Keratinocyte (primary cell): Measurements from ENCODE around the gene PI4KA. TPM values are rescaled to one million over a fixed set of nuclear protein-coding genes. Genes with fewer than 3 reads are reported as not detected.

Experiments
- DNase-seq: peaks from one replicate; pipeline ENCODE4 v3.0.0-alpha.2; 2011; ENCODE audit warnings: low read depth, missing footprints, low spot score
- FAIRE-seq: peaks from 2 replicates; lab custom pipeline; 2011; peaks lifted over from hg19 to GRCh38; lab: Jason Lieb, UNC
- H2AFZ ChIP-seq: 2 replicates; pipeline ENCODE4 v1.6.0; 2012; ENCODE audit warnings: low read length, control low read depth, inconsistent platforms; ENCODE audit not compliant: control insufficient read depth
- H3K27ac ChIP-seq: 2 replicates; pipeline ENCODE4 v1.5.1; 2011; ENCODE audit warnings: low read length; ENCODE audit not compliant: control insufficient read depth, insufficient read depth
- H3K27me3 ChIP-seq: 3 replicates; pipeline ENCODE4 v1.6.0; 2011; ENCODE audit warnings: low read length; ENCODE audit not compliant: control insufficient read depth, insufficient read depth; ENCODE audit errors: extremely low read depth
- H3K36me3 ChIP-seq, 2 experiments: 2 replicates in 1 of 2; 3 replicates in 1 of 2; pipeline ENCODE4 v1.5.1; 2011; ENCODE audit warnings: low read length in 2 of 2, mild to moderate bottlenecking in 1 of 2; ENCODE audit not compliant: control insufficient read depth in 2 of 2, insufficient read depth in 2 of 2; ENCODE audit errors: extremely low read depth in 1 of 2
- H3K4me1 ChIP-seq: 3 replicates; pipeline ENCODE4 v1.5.1; 2011; ENCODE audit warnings: low read length; ENCODE audit not compliant: control insufficient read depth, insufficient read depth; ENCODE audit errors: extremely low read depth
- H3K4me2 ChIP-seq: 3 replicates; pipeline ENCODE4 v1.6.0; 2011; ENCODE audit warnings: low read depth, low read length; ENCODE audit not compliant: control insufficient read depth, insufficient read depth; ENCODE audit errors: extremely low read depth
- H3K4me3 ChIP-seq, 3 experiments: fragments of 200-600 bp in 1 of 3; sonication (generic) in 1 of 3; 2 replicates in 2 of 3; 3 replicates in 1 of 3; pipeline ENCODE4 v1.5.1; 2011 to 2016; ENCODE audit warnings: low read length in 3 of 3, mild to moderate bottlenecking in 3 of 3, control low read depth in 2 of 3, inconsistent platforms in 1 of 3, low read depth in 1 of 3, mixed read lengths in 1 of 3, mixed run types in 1 of 3, moderate library complexity in 1 of 3; ENCODE audit not compliant: control insufficient read depth in 2 of 3, insufficient read depth in 2 of 3; ENCODE audit errors: extremely low read depth in 1 of 3
- H3K79me2 ChIP-seq: 2 replicates; pipeline ENCODE4 v1.6.0; 2012; ENCODE audit warnings: low read length; ENCODE audit not compliant: control insufficient read depth, insufficient read depth
- H3K9ac ChIP-seq: 3 replicates; pipeline ENCODE4 v1.6.0; 2011; ENCODE audit warnings: low read length; ENCODE audit not compliant: control insufficient read depth, insufficient read depth; ENCODE audit errors: extremely low read depth
- H3K9me1 ChIP-seq: 3 replicates; pipeline ENCODE4 v1.6.0; 2011; ENCODE audit warnings: low read length; ENCODE audit not compliant: control insufficient read depth, insufficient read depth; ENCODE audit errors: extremely low read depth
- H3K9me3 ChIP-seq: 2 replicates; pipeline ENCODE4 v1.5.1; 2012; ENCODE audit warnings: low read depth, low read length; ENCODE audit not compliant: control insufficient read depth
- H4K20me1 ChIP-seq: 3 replicates; pipeline ENCODE4 v1.6.0; 2011; ENCODE audit warnings: low read length; ENCODE audit not compliant: control insufficient read depth, insufficient read depth; ENCODE audit errors: extremely low read depth
- EZH2 ChIP-seq: IDR thresholded peaks from one replicate; pipeline ENCODE4 v1.6.1; 2012; ENCODE audit warnings: inconsistent platforms, mild to moderate bottlenecking, low read length, moderate library complexity
- dilution Hi-C: fragments of 300-500 bp; cut with MboI; formaldehyde crosslinking; loops from one replicate; pipeline ENCODE4 v1.7.0; 2020; ENCODE audit warnings: low sequenced_read_pairs; ENCODE audit not compliant: extremely low pct_ligation_motif_present
- polyA plus RNA-seq, 5 experiments: library from polyadenylated mRNA; depleted of rRNA in 3 of 5; stranded (reverse) in 3 of 5; stranded (forward) in 1 of 5; unstranded in 1 of 5; fragments of >200 nt; gene quantifications; 1 replicate in 1 of 5; 2 replicates in 3 of 5; 3 replicates in 1 of 5; pipeline versions ENCODE4 v1.2.1 to v1.2.3, GENCODE V29; 2011 to 2012; ENCODE audit warnings: missing spikeins in 2 of 5, low read depth in 1 of 5, low replicate concordance in 1 of 5
- TF ChIP-seq, protein P1 (sequence below), 3 experiments: IDR thresholded peaks in 1 of 3; conservative IDR thresholded peaks in 1 of 3; optimal IDR thresholded peaks in 1 of 3; 2 replicates in 2 of 3; 3 replicates in 1 of 3; pipeline versions ENCODE3 to v1.5.1; 2011; ENCODE audit warnings: low read length in 3 of 3, mild to moderate bottlenecking in 3 of 3, moderate library complexity in 2 of 3, control low read depth in 1 of 3, inconsistent platforms in 1 of 3; ENCODE audit not compliant: insufficient read depth in 2 of 3; ENCODE audit errors: extremely low read depth in 1 of 3

PI4KA gene
- polyA plus RNA-seq, 1 donor (not counting 4 experiments of a cell fraction or from before 2014, with no cell fraction given) = 13.6 TPM

DNA sequence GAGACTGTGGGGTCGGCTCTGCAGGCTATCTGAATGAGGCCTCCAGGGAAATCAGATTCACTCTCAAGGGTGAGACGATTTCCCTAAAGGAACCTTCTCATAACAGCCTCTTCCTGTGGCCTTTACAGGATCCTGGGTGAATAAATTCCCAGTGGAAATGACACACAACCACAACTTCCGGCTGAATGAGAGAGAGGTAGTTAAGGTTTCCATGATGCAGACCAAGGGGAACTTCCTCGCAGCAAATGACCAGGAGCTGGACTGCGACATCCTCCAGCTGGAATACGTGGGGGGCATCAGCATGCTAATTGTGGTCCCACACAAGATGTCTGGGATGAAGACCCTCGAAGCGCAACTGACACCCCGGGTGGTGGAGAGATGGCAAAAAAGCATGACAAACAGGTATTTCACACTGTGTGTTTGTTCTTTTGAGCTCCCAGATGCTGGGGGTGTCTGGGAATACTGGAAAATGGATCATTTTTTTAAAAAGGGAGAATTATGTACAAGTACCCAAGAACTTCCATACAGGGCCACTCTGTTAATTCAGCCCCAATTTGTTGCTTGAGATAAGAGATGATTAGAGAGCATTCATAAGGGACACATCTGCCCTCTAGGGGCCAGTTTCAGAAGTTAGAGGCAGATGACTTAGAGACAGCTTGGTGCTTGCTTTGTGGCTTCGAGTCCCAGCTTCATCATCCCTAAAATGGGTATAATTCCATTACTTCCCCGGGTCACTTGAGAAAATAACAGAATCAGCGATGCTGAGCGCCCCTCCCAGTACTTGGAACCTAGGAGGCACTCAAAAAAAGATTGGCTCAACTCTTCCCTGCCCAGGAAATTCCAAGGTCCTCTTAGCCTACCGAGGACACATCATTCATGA, 74.5 kb downstream of the PI4KA start:
- Histone ChIP-seq H3K9me3 (no peaks in the 10 kb centered on the region), H3K27ac (no peak overlapping the region), H3K4me2 (no peak overlapping the region), H3K4me3 (no peak overlapping the region), H3K9me1 (no peaks in the 10 kb centered on the region), H3K27me3 (no peaks in the 10 kb centered on the region), H3K36me3 (peaks cover 6 to 22% of the 10 kb centered on the region in 2 experiments), H3K4me1 (no peaks in the 10 kb centered on the region), H2AFZ (no peak overlapping the region), H3K79me2 (no peaks in the 10 kb centered on the region), H3K9ac (no peak overlapping the region), H4K20me1 (no peaks in the 10 kb centered on the region)
- DNase-seq = peak; percentile 32
- FAIRE-seq = peak; percentile 91
- no peak for TF ChIP-seq EZH2
- TF ChIP-seq, protein P1, sequence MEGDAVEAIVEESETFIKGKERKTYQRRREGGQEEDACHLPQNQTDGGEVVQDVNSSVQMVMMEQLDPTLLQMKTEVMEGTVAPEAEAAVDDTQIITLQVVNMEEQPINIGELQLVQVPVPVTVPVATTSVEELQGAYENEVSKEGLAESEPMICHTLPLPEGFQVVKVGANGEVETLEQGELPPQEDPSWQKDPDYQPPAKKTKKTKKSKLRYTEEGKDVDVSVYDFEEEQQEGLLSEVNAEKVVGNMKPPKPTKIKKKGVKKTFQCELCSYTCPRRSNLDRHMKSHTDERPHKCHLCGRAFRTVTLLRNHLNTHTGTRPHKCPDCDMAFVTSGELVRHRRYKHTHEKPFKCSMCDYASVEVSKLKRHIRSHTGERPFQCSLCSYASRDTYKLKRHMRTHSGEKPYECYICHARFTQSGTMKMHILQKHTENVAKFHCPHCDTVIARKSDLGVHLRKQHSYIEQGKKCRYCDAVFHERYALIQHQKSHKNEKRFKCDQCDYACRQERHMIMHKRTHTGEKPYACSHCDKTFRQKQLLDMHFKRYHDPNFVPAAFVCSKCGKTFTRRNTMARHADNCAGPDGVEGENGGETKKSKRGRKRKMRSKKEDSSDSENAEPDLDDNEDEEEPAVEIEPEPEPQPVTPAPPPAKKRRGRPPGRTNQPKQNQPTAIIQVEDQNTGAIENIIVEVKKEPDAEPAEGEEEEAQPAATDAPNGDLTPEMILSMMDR (optimal IDR thresholded peaks at IDR 0.05 in 1 of 3, IDR thresholded peaks at IDR 0.05 in 1 of 3, conservative IDR thresholded peaks at IDR 0.05 in 1 of 3; ENCODE audit: extremely low read depth in 1 of 3, insufficient read depth in 2 of 3, low read length in 3 of 3) = peak; percentile 74 to 80 (median 79)
- dilution Hi-C loops = no loop called here

DNA sequence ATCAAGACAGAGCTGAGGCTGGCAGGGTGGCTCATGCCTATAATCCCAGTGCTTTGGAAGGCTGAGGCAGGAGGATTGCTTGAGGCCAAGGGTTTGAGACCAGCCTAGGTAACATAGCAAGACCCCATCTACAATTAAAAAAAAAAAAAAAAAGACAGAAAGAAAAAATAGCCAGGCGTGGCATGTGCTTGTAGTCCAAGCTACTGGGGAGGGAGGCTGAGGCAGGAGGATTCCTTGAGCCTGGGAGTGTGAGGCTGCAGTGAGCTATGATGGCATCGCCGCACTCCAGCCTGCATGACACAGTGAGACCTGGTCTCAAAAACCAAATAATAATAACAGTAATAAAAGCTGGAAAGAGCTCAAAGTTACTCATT, 75.3 kb downstream of the PI4KA start:
- Histone ChIP-seq H3K9ac (no peak overlapping the region), H3K27me3 (no peaks in the 10 kb centered on the region), H3K9me1 (no peaks in the 10 kb centered on the region), H3K9me3 (no peaks in the 10 kb centered on the region), H3K4me2 (no peak overlapping the region), H3K27ac (no peak overlapping the region), H3K36me3 (peaks cover 5 to 22% of the 10 kb centered on the region in 2 experiments), H2AFZ (no peak overlapping the region), H3K4me1 (peaks cover under 1% of the 10 kb centered on the region), H4K20me1 (no peaks in the 10 kb centered on the region), H3K79me2 (no peaks in the 10 kb centered on the region), H3K4me3 (no peak overlapping the region)
- no peak for FAIRE-seq
- TF ChIP-seq EZH2 = no peak
- TF ChIP-seq, protein P1 (optimal IDR thresholded peaks at IDR 0.05 in 1 of 3, IDR thresholded peaks at IDR 0.05 in 1 of 3, conservative IDR thresholded peaks at IDR 0.05 in 1 of 3; ENCODE audit: extremely low read depth in 1 of 3, insufficient read depth in 2 of 3, low read length in 3 of 3) = no peak
- dilution Hi-C loops = no loop called here
- DNase-seq = no peak
